HCT116 (cell line): ENCODE measurements around the gene CACNA1S. TPM values are rescaled to one million over a fixed set of nuclear protein-coding genes. Genes with fewer than 3 reads are reported as not detected.

Experiments
- ATAC-seq: fragments of 200-7000 bp; cut with Tn5 transposase; 2 replicates; pipeline ENCODE4 v1.9.1; 2020; ENCODE audit warnings: mild to moderate bottlenecking, moderate library complexity
- BruUV-seq: library from RNA; stranded (reverse); fragments of 400-500 nt; replicated peaks from 2 replicates; lab custom pipeline; 2021; lab: Mats Ljungman, UMichigan
- CTCF ChIA-PET: fragments of 300-600 bp; sonication (Branson Sonifier 250); formaldehyde crosslinking; loops from one replicate; lab custom pipeline; 2021; ENCODE audit warnings: antibody characterized with exemption; lab: Charles Lee
- POLR2A ChIA-PET: fragments of 300-600, 350-600 bp; sonication (Branson Sonifier 250); formaldehyde crosslinking; loops from one replicate; lab custom pipeline; 2021; ENCODE audit warnings: antibody characterized with exemption; lab: Charles Lee
- RAD21 ChIA-PET, 2 experiments: fragments of 300-600 bp; sonication (Branson Sonifier 250); formaldehyde crosslinking; loops; one replicate each; lab custom pipeline; 2023; ENCODE audit warnings: low total read pairs in 2 of 2; ENCODE audit not compliant: uncharacterized antibody in 2 of 2, unreplicated experiment in 2 of 2, low non-redundant PET in 1 of 2; lab: Charles Lee
- DNase-seq: peaks from one replicate; pipeline ENCODE4 v3.0.0-alpha.2; 2010; ENCODE audit warnings: low read depth, low spot score
- H2AFZ ChIP-seq: fragments of 200-600 bp; shearing (Covaris generic), sonication (generic); 2 replicates; pipeline ENCODE4 v1.6.1; 2017; ENCODE audit warnings: low read depth, mixed run types, mixed read lengths, antibody characterized with exemption, low read length; ENCODE audit not compliant: poor library complexity, severe bottlenecking
- H3K27ac ChIP-seq: 2 replicates; pipeline ENCODE4 v1.5.1; 2012; ENCODE audit warnings: low read depth, low read length
- H3K27me3 ChIP-seq: fragments of 200-600 bp; sonication (generic); 2 replicates; pipeline ENCODE4 v1.6.1; 2016; ENCODE audit warnings: mixed run types, low read length, mixed read lengths; ENCODE audit not compliant: insufficient read depth
- H3K36me3 ChIP-seq, 2 experiments: fragments of 200-500 bp in 1 of 2; fragments of 200-600 bp in 1 of 2; sonication (Bioruptor generic) in 1 of 2; sonication (generic) in 1 of 2; 2 replicates each; pipeline versions ENCODE4 v1.5.1 to v1.6.1; 2014 to 2016; ENCODE audit warnings: low read length in 2 of 2, inconsistent platforms in 1 of 2, mixed read lengths in 1 of 2, mixed run types in 1 of 2; ENCODE audit not compliant: insufficient read depth in 2 of 2, control insufficient read depth in 1 of 2
- H3K4me1 ChIP-seq, 2 experiments: fragments of 200-600 bp in 1 of 2; sonication (generic) in 1 of 2; 2 replicates each; pipeline versions ENCODE4 v1.5.1 to v1.6.1; 2012 to 2017; ENCODE audit warnings: low read length in 2 of 2, inconsistent platforms in 1 of 2, mild to moderate bottlenecking in 1 of 2, mixed read lengths in 1 of 2, mixed run types in 1 of 2, moderate library complexity in 1 of 2; ENCODE audit not compliant: insufficient read depth in 2 of 2, control insufficient read depth in 1 of 2
- H3K4me2 ChIP-seq: fragments of 200-600 bp; sonication (generic); 2 replicates; pipeline ENCODE4 v1.6.1; 2017; ENCODE audit warnings: mixed run types, low read length, mixed read lengths
- H3K4me3 ChIP-seq, 2 experiments: fragments of 200-600 bp in 1 of 2; sonication (generic) in 1 of 2; replicated peaks in 1 of 2; 2 replicates each; pipeline ENCODE4 v1.5.1; 2011 to 2016; ENCODE audit warnings: low read length in 2 of 2, control low read depth in 1 of 2, low read depth in 1 of 2, mild to moderate bottlenecking in 1 of 2, mixed read lengths in 1 of 2, mixed run types in 1 of 2
- H3K79me2 ChIP-seq: fragments of 200-600 bp; sonication (generic); 2 replicates; pipeline ENCODE4 v1.6.1; 2017; ENCODE audit warnings: mild to moderate bottlenecking, mixed run types, low read length, moderate library complexity, mixed read lengths; ENCODE audit not compliant: insufficient read depth
- H3K9ac ChIP-seq: fragments of 200-600 bp; sonication (generic); 2 replicates; pipeline ENCODE4 v1.6.1; 2016; ENCODE audit warnings: low read length, mixed read lengths
- H3K9me2 ChIP-seq: fragments of 200-600 bp; sonication (generic), shearing (Covaris generic); 2 replicates; pipeline ENCODE4 v1.6.1; 2017; ENCODE audit warnings: mixed run types, mild to moderate bottlenecking, moderate library complexity; ENCODE audit not compliant: insufficient read depth
- H3K9me3 ChIP-seq, 2 experiments: fragments of 200-500 bp in 1 of 2; fragments of 200-600 bp in 1 of 2; sonication (Bioruptor generic) in 1 of 2; sonication (generic) in 1 of 2; 2 replicates each; pipeline ENCODE4 v1.6.1; 2014 to 2017; ENCODE audit warnings: low read length in 2 of 2, mixed read lengths in 2 of 2, inconsistent platforms in 1 of 2, low read depth in 1 of 2, mild to moderate bottlenecking in 1 of 2, mixed run types in 1 of 2, moderate library complexity in 1 of 2; ENCODE audit not compliant: control insufficient read depth in 1 of 2, insufficient read depth in 1 of 2
- H4K20me1 ChIP-seq: fragments of 200-600 bp; sonication (generic), shearing (Covaris generic); 2 replicates; pipeline ENCODE4 v1.6.1; 2017; ENCODE audit warnings: mixed run types, mild to moderate bottlenecking, moderate library complexity; ENCODE audit not compliant: insufficient read depth
- CTCF ChIP-seq, 3 experiments: fragments of 200-600 bp in 1 of 3; sonication (generic) in 1 of 3; IDR thresholded peaks in 2 of 3; conservative IDR thresholded peaks in 1 of 3; 2 replicates each; pipeline ENCODE4 v1.5.1; 2012 to 2017; ENCODE audit warnings: low read depth in 2 of 3, low read length in 2 of 3, antibody characterized with exemption in 1 of 3, borderline replicate concordance in 1 of 3, control low read depth in 1 of 3, mild to moderate bottlenecking in 1 of 3, mixed read lengths in 1 of 3, mixed run types in 1 of 3, moderate library complexity in 1 of 3; ENCODE audit not compliant: insufficient read depth in 1 of 3
- EGR1 ChIP-seq: IDR thresholded peaks from 2 replicates; pipeline ENCODE4 v1.6.1; 2012; ENCODE audit warnings: low read depth
- ELF1 ChIP-seq: IDR thresholded peaks from 2 replicates; pipeline ENCODE4 v1.6.1; 2012; ENCODE audit warnings: low read depth, borderline replicate concordance
- POLR2A ChIP-seq: IDR thresholded peaks from 2 replicates; pipeline ENCODE4 v1.7.0; 2011; ENCODE audit warnings: borderline replicate concordance; ENCODE audit not compliant: insufficient read depth, insufficient read length; ENCODE audit errors: extremely low read depth
- SP1 ChIP-seq: IDR thresholded peaks from 2 replicates; pipeline ENCODE4 v1.6.1; 2012; ENCODE audit warnings: low read depth
- TCF7L2 ChIP-seq: IDR thresholded peaks from 2 replicates; pipeline ENCODE4 v1.7.0; 2011; ENCODE audit warnings: borderline replicate concordance, inconsistent platforms; ENCODE audit not compliant: insufficient read depth, insufficient read length; ENCODE audit errors: extremely low read depth
- ZNF274 ChIP-seq: fragments of 200-500 bp; sonication (Bioruptor generic); IDR thresholded peaks from 2 replicates; pipeline ENCODE4 v1.6.1; 2014; ENCODE audit warnings: mild to moderate bottlenecking, low read depth, low read length, inconsistent platforms
- intact Hi-C: fragments of 100-400 bp; cut with micrococcal nuclease; formaldehyde crosslinking; loops from 2 replicates; pipeline ENCODE4 v1.10.0; 2022
- total RNA-seq: library from RNA; stranded (reverse); gene quantifications from one replicate; pipeline ENCODE4 v1.2.1, GENCODE V29; 2021; ENCODE audit not compliant: unreplicated experiment
- TF ChIP-seq, protein P1 (sequence below): IDR thresholded peaks from 2 replicates; pipeline ENCODE4 v1.6.1; 2012; ENCODE audit warnings: low read depth
- TF ChIP-seq, protein P2 (sequence below): IDR thresholded peaks from 2 replicates; pipeline ENCODE4 v1.6.1; 2012

Gene CACNA1S
- total RNA-seq, 1 experiment from 2014 or later = not detected

GRCh38 chr1:201026836-201027235, 85.4 kb downstream of the CACNA1S start:
- BruUV-seq = no TSS peak
- Histone ChIP-seq H3K27me3 (no peaks in the 10 kb centered on the region), H3K9me3 (no peaks in the 10 kb centered on the region), H3K9ac (no peak overlapping the region), H3K27ac (no peak overlapping the region), H3K4me1 (peaks cover 2 to 19% of the 10 kb centered on the region in 2 experiments; a peak in 3 of 4 replicates), H4K20me1 (no peaks in the 10 kb centered on the region), H3K4me2 (no peak overlapping the region), H3K9me2 (no peaks in the 10 kb centered on the region), H3K4me3 (no peak overlapping the region), H3K79me2 (no peaks in the 10 kb centered on the region), H2AFZ (no peak overlapping the region), H3K36me3 (no peaks in the 10 kb centered on the region)
- TF ChIP-seq, protein P1, sequence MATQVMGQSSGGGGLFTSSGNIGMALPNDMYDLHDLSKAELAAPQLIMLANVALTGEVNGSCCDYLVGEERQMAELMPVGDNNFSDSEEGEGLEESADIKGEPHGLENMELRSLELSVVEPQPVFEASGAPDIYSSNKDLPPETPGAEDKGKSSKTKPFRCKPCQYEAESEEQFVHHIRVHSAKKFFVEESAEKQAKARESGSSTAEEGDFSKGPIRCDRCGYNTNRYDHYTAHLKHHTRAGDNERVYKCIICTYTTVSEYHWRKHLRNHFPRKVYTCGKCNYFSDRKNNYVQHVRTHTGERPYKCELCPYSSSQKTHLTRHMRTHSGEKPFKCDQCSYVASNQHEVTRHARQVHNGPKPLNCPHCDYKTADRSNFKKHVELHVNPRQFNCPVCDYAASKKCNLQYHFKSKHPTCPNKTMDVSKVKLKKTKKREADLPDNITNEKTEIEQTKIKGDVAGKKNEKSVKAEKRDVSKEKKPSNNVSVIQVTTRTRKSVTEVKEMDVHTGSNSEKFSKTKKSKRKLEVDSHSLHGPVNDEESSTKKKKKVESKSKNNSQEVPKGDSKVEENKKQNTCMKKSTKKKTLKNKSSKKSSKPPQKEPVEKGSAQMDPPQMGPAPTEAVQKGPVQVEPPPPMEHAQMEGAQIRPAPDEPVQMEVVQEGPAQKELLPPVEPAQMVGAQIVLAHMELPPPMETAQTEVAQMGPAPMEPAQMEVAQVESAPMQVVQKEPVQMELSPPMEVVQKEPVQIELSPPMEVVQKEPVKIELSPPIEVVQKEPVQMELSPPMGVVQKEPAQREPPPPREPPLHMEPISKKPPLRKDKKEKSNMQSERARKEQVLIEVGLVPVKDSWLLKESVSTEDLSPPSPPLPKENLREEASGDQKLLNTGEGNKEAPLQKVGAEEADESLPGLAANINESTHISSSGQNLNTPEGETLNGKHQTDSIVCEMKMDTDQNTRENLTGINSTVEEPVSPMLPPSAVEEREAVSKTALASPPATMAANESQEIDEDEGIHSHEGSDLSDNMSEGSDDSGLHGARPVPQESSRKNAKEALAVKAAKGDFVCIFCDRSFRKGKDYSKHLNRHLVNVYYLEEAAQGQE = no peak
- TF ChIP-seq POLR2A (no peak), ELF1 (no peak), CTCF (IDR thresholded peaks at IDR 0.05 in 2 of 3, conservative IDR thresholded peaks at IDR 0.05 in 1 of 3; ENCODE audit: borderline replicate concordance in 1 of 3, insufficient read depth in 1 of 3, low read depth in 2 of 3, low read length in 2 of 3) (no peak), SP1 (no peak), ZNF274 (no peak), TCF7L2 (no peak), EGR1 (no peak)
- TF ChIP-seq, protein P2, sequence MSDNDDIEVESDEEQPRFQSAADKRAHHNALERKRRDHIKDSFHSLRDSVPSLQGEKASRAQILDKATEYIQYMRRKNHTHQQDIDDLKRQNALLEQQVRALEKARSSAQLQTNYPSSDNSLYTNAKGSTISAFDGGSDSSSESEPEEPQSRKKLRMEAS = no peak
- CTCF ChIA-PET = interaction anchor here (1.6 kb wide), 1 partner anchor 15 kb away, joined by 7 read pairs; no protein-coding TSS in a partner anchor
- RAD21 ChIA-PET = no interaction called here
- no peak for DNase-seq
- ATAC-seq = no peak
- intact Hi-C loops = no loop called here
- POLR2A ChIA-PET = no interaction called here
